OCI-LY7 (cell line): Measurements from ENCODE around the gene CHRNG. TPM values are rescaled to one million over a fixed set of nuclear protein-coding genes. Genes with fewer than 3 reads are reported as not detected.

Experiments
- BruUV-seq: library from RNA; stranded (reverse); fragments of 400-500 nt; replicated peaks from 2 replicates; lab custom pipeline; 2021; lab: Mats Ljungman, UMichigan
- CTCF ChIA-PET: fragments of 300-600 bp; sonication (Branson Sonifier 250); formaldehyde crosslinking; loops from one replicate; lab custom pipeline; 2022; ENCODE audit warnings: antibody characterized with exemption; ENCODE audit not compliant: unreplicated experiment; lab: Charles Lee
- POLR2A ChIA-PET: fragments of 300-600 bp; sonication (Branson Sonifier 250); formaldehyde crosslinking; loops from one replicate; lab custom pipeline; 2022; ENCODE audit warnings: antibody characterized with exemption; lab: Charles Lee
- DNase-seq: peaks from one replicate; pipeline ENCODE4 v3.0.0-alpha.2; 2015; ENCODE audit warnings: low spot score
- H2AFZ ChIP-seq: fragments of 200-600 bp; sonication (generic), shearing (Covaris generic); 2 replicates; pipeline ENCODE4 v1.6.1; 2014; ENCODE audit warnings: mild to moderate bottlenecking, antibody characterized with exemption, low read length, moderate library complexity
- H3K27ac ChIP-seq: fragments of 200-600 bp; sonication (generic); 2 replicates; pipeline ENCODE4 v1.5.1; 2014; ENCODE audit warnings: mixed run types, low read depth, mild to moderate bottlenecking, moderate library complexity, low read length, inconsistent platforms; ENCODE audit not compliant: poor library complexity, severe bottlenecking
- H3K36me3 ChIP-seq: fragments of 200-600 bp; sonication (generic); 2 replicates; pipeline ENCODE4 v1.6.1; 2014; ENCODE audit warnings: mild to moderate bottlenecking, antibody characterized with exemption, low read length, moderate library complexity, mixed read lengths; ENCODE audit not compliant: insufficient read depth
- H3K4me1 ChIP-seq: fragments of 200-600 bp; sonication (generic); 2 replicates; pipeline ENCODE4 v1.5.1; 2014; ENCODE audit warnings: mild to moderate bottlenecking, low read length; ENCODE audit not compliant: insufficient read depth, poor library complexity, severe bottlenecking
- H3K4me2 ChIP-seq: fragments of 200-600 bp; sonication (generic); 2 replicates; pipeline ENCODE4 v1.6.1; 2014; ENCODE audit warnings: mild to moderate bottlenecking, low read length
- H3K4me3 ChIP-seq: fragments of 200-600 bp; sonication (generic); 2 replicates; pipeline ENCODE4 v1.5.1; 2014; ENCODE audit warnings: mild to moderate bottlenecking, low read depth, low read length; ENCODE audit not compliant: poor library complexity, severe bottlenecking
- H3K79me2 ChIP-seq: fragments of 200-600 bp; sonication (generic); 2 replicates; pipeline ENCODE4 v1.6.1; 2016; ENCODE audit warnings: low read depth, mild to moderate bottlenecking, low read length, moderate library complexity, mixed read lengths; ENCODE audit not compliant: insufficient read depth
- H3K9me2 ChIP-seq: fragments of 200-600 bp; sonication (generic); 2 replicates; pipeline ENCODE4 v1.6.1; 2016; ENCODE audit warnings: mild to moderate bottlenecking, low read length, mixed read lengths; ENCODE audit not compliant: insufficient read depth
- H3K9me3 ChIP-seq: fragments of 200-600 bp; sonication (generic); 2 replicates; pipeline ENCODE4 v1.6.1; 2014; ENCODE audit warnings: mild to moderate bottlenecking, mixed run types, low read length, mixed read lengths
- H4K20me1 ChIP-seq: fragments of 200-600 bp; sonication (generic); 2 replicates; pipeline ENCODE4 v1.6.1; 2014; ENCODE audit warnings: mild to moderate bottlenecking, antibody characterized with exemption, low read length, moderate library complexity, mixed read lengths; ENCODE audit not compliant: insufficient read depth
- CTCF ChIP-seq: fragments of 200-600 bp; sonication (generic); conservative IDR thresholded peaks from 2 replicates; pipeline ENCODE4 v1.5.1; 2014; ENCODE audit warnings: mild to moderate bottlenecking, antibody characterized with exemption, low read length, moderate library complexity, mixed read lengths
- EZH2phosphoT487 ChIP-seq: fragments of 200-600 bp; sonication (generic); IDR thresholded peaks from 2 replicates; pipeline ENCODE4 v1.6.1; 2018; ENCODE audit warnings: low read depth, borderline replicate concordance, mild to moderate bottlenecking, mixed run types, antibody characterized with exemption, low read length, moderate library complexity, mixed read lengths
- intact Hi-C: fragments of 100-400 bp; cut with micrococcal nuclease; formaldehyde crosslinking; loops from one replicate; pipeline ENCODE4 v1.10.0; 2022; ENCODE audit not compliant: unreplicated experiment
- total RNA-seq, 2 experiments: library from RNA; depleted of rRNA in 1 of 2; stranded (reverse); fragments of >200 nt in 1 of 2; shearing (Covaris generic) in 1 of 2; gene quantifications; 2 replicates each; pipeline ENCODE4 v1.2.3, GENCODE V29; 2014 to 2022

CHRNG gene
- total RNA-seq, 2 experiments from 2014 or later: not detected

GRCh38 chr2:232505856-232506255 lies 33.6 kb upstream of the CHRNG start:
- no peaks in the 10 kb centered on the region for H4K20me1 ChIP-seq
- H3K9me3 ChIP-seq: no peaks in the 10 kb centered on the region
- no peak overlapping the region for H3K27ac ChIP-seq
- POLR2A ChIA-PET: no interaction called here
- intact Hi-C loops: no loop called here
- no peak overlapping the region for H3K4me3 ChIP-seq
- DNase-seq: no peak
- H3K79me2 ChIP-seq: no peaks in the 10 kb centered on the region
- H3K4me1 ChIP-seq: no peaks in the 10 kb centered on the region
- H2AFZ ChIP-seq: no peak overlapping the region
- H3K9me2 ChIP-seq: no peaks in the 10 kb centered on the region
- CTCF ChIA-PET: no interaction called here
- H3K4me2 ChIP-seq: no peak overlapping the region
- TF ChIP-seq CTCF (no peak), EZH2phosphoT487 (no peak)
- no peaks in the 10 kb centered on the region for H3K36me3 ChIP-seq
- BruUV-seq: no TSS peak

DNA sequence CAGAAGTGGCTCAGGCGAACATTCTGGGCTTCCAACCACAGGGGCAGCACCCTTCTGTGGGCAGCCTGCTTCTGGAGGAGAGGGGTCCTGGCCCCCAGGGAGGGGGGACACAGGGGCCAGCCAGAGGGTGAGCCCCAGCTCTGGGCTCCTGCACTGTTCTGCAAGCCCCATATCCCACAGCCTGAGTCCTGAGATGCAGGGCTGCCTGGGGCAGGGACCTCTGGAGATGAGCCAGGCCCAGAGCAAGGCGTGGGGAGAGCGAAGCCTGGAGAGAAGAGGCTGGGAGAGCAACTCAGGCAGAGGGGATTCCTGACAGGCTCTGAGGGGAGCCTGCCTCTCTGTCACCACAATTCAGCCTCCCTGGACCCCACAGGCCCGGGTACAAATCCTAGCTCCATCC lies 32.8 kb upstream of the CHRNG start:
- DNase-seq: no peak
- H3K4me1 ChIP-seq: no peaks in the 10 kb centered on the region
- TF ChIP-seq CTCF (no peak), EZH2phosphoT487 (no peak)
- ChIA-PET CTCF (no interaction called here), POLR2A (no interaction called here)
- no peaks in the 10 kb centered on the region for H3K9me2 ChIP-seq
- no peaks in the 10 kb centered on the region for H3K36me3 ChIP-seq
- no peaks in the 10 kb centered on the region for H3K9me3 ChIP-seq
- intact Hi-C loops: no loop called here
- BruUV-seq: no TSS peak
- no peaks in the 10 kb centered on the region for H3K79me2 ChIP-seq
- H2AFZ ChIP-seq: no peak overlapping the region
- no peak overlapping the region for H3K4me3 ChIP-seq
- no peaks in the 10 kb centered on the region for H4K20me1 ChIP-seq
- no peak overlapping the region for H3K4me2 ChIP-seq
- no peak overlapping the region for H3K27ac ChIP-seq

GRCh38 chr2:232508251-232508650 lies 31.2 kb upstream of the CHRNG start:
- DNase-seq: no peak
- intact Hi-C loops: no loop called here
- ChIA-PET CTCF (no interaction called here), POLR2A (no interaction called here)
- H2AFZ ChIP-seq: no peak overlapping the region
- H3K4me3 ChIP-seq: no peak overlapping the region
- no peaks in the 10 kb centered on the region for H3K9me3 ChIP-seq
- no peak overlapping the region for H3K27ac ChIP-seq
- no peak for TF ChIP-seq EZH2phosphoT487
- 0 out of 2 replicates have a peak, but pooled peaks have one; percentile 10 for TF ChIP-seq CTCF
- no peaks in the 10 kb centered on the region for H3K36me3 ChIP-seq
- no TSS peak for BruUV-seq
- no peaks in the 10 kb centered on the region for H3K4me1 ChIP-seq
- H3K9me2 ChIP-seq: no peaks in the 10 kb centered on the region
- no peaks in the 10 kb centered on the region for H3K79me2 ChIP-seq
- H4K20me1 ChIP-seq: no peaks in the 10 kb centered on the region
- H3K4me2 ChIP-seq: no peak overlapping the region
